GM23338 (cell line): ENCODE data around the gene KRT2. TPM values are rescaled to one million over a fixed set of nuclear protein-coding genes. Genes with fewer than 3 reads are reported as not detected.

Experiments
- ATAC-seq: fragments of 200-7000 bp; cut with Tn5 transposase; 3 replicates; pipeline ENCODE4 v1.9.1; 2020
- DNase-seq: peaks from one replicate; pipeline ENCODE4 v3.0.0-alpha.2; 2015; ENCODE audit warnings: low spot score
- H2AFZ ChIP-seq: fragments of 200-600 bp; sonication (generic); 2 replicates; pipeline ENCODE4 v1.8.0; 2016; ENCODE audit warnings: antibody characterized with exemption, mild to moderate bottlenecking, moderate library complexity
- H3F3A ChIP-seq: fragments of 200-600 bp; sonication (generic); replicated peaks from 2 replicates; pipeline ENCODE4 v1.8.0; 2017; ENCODE audit warnings: antibody characterized with exemption, mixed run types, low read depth
- H3K27ac ChIP-seq: fragments of 200-600 bp; sonication (generic); 2 replicates; pipeline ENCODE4 v1.6.1; 2016; ENCODE audit warnings: low read depth
- H3K27me3 ChIP-seq: fragments of 200-600 bp; sonication (generic); 2 replicates; pipeline ENCODE4 v1.8.0; 2016; ENCODE audit warnings: mild to moderate bottlenecking, mixed run types, moderate library complexity; ENCODE audit not compliant: insufficient read depth
- H3K36me3 ChIP-seq: fragments of 200-600 bp; sonication (generic); 2 replicates; pipeline ENCODE4 v1.8.0; 2016; ENCODE audit warnings: mild to moderate bottlenecking; ENCODE audit not compliant: insufficient read depth
- H3K4me1 ChIP-seq: fragments of 200-600 bp; sonication (generic); 2 replicates; pipeline ENCODE4 v1.8.0; 2016; ENCODE audit warnings: mild to moderate bottlenecking, moderate library complexity; ENCODE audit not compliant: insufficient read depth
- H3K4me2 ChIP-seq: fragments of 200-600 bp; sonication (generic); 2 replicates; pipeline ENCODE4 v1.7.1; 2017; ENCODE audit warnings: mixed run types
- H3K4me3 ChIP-seq: fragments of 200-600 bp; sonication (generic); 2 replicates; pipeline ENCODE4 v1.6.1; 2016; ENCODE audit warnings: mixed run types
- H3K79me2 ChIP-seq: fragments of 200-600 bp; sonication (generic); replicated peaks from 2 replicates; pipeline ENCODE4 v1.8.0; 2017; ENCODE audit warnings: mild to moderate bottlenecking; ENCODE audit not compliant: insufficient read depth
- H3K9me2 ChIP-seq: fragments of 200-600 bp; sonication (generic); 2 replicates; pipeline ENCODE4 v1.8.0; 2017; ENCODE audit not compliant: insufficient read depth
- H4K20me1 ChIP-seq: fragments of 200-600 bp; sonication (generic); replicated peaks from 2 replicates; pipeline ENCODE4 v1.8.0; 2017; ENCODE audit warnings: mild to moderate bottlenecking; ENCODE audit not compliant: insufficient read depth
- H3K27ac Mint-ChIP-seq: 2 replicates; pipeline ENCODE4 v1.8.0; 2020; ENCODE audit warnings: inconsistent platforms, mild to moderate bottlenecking, moderate library complexity, mixed read lengths
- H3K27me3 Mint-ChIP-seq: 3 replicates; pipeline ENCODE4 v1.8.0; 2022; ENCODE audit warnings: low read depth, mild to moderate bottlenecking, moderate library complexity, mixed read lengths, inconsistent platforms; ENCODE audit not compliant: insufficient read depth, poor library complexity
- H3K36me3 Mint-ChIP-seq: 3 replicates; pipeline ENCODE4 v1.8.0; 2021; ENCODE audit warnings: low read depth, mild to moderate bottlenecking, inconsistent platforms, moderate library complexity, mixed read lengths
- H3K4me1 Mint-ChIP-seq: 3 replicates; pipeline ENCODE4 v1.8.0; 2020; ENCODE audit warnings: mild to moderate bottlenecking, inconsistent platforms, mixed read lengths
- H3K4me3 Mint-ChIP-seq: 3 replicates; pipeline ENCODE4 v1.8.0; 2021; ENCODE audit warnings: moderate library complexity, mild to moderate bottlenecking, inconsistent platforms, mixed read lengths
- H3K9me3 Mint-ChIP-seq: 3 replicates; pipeline ENCODE4 v1.8.0; 2020; ENCODE audit warnings: moderate library complexity, mild to moderate bottlenecking, inconsistent platforms, mixed read lengths
- CTCF ChIP-seq, 2 experiments: fragments of 200-600 bp in 1 of 2; sonication (generic) in 1 of 2; conservative IDR thresholded peaks; 2 replicates each; pipeline versions ENCODE4 v1.5.1 to v1.6.1; 2016 to 2017; ENCODE audit warnings: antibody characterized with exemption in 2 of 2, low read depth in 2 of 2, mild to moderate bottlenecking in 2 of 2, moderate library complexity in 1 of 2
- ETS1 ChIP-seq: IDR thresholded peaks from 2 replicates; pipeline ENCODE4 v1.6.1; 2016; ENCODE audit warnings: antibody characterized with exemption
- EZH2 ChIP-seq: fragments of 200-600 bp; sonication (generic); IDR thresholded peaks from one replicate; pipeline ENCODE4 v1.8.0; 2017; ENCODE audit warnings: antibody characterized with exemption, mild to moderate bottlenecking, low read depth; ENCODE audit not compliant: unreplicated experiment
- JUNB ChIP-seq: IDR thresholded peaks from one replicate; pipeline ENCODE4 v1.6.1; 2016; ENCODE audit warnings: antibody characterized with exemption; ENCODE audit not compliant: unreplicated experiment
- NANOG ChIP-seq: IDR thresholded peaks from 2 replicates; pipeline ENCODE4 v1.6.1; 2016; ENCODE audit warnings: antibody characterized with exemption, borderline replicate concordance
- STAT1 ChIP-seq: IDR thresholded peaks from one replicate; pipeline ENCODE4 v1.6.1; 2016; ENCODE audit warnings: antibody characterized with exemption; ENCODE audit not compliant: unreplicated experiment
- ZNF114 ChIP-seq: fragments of 250-450 bp; sonication (Bioruptor Pico); IDR thresholded peaks from 2 replicates; pipeline ENCODE4 v1.5.0; 2020; ENCODE audit warnings: mild to moderate bottlenecking, moderate library complexity
- ZNF331 ChIP-seq: fragments of 250-450 bp; sonication (Bioruptor Pico); IDR thresholded peaks from 2 replicates; pipeline ENCODE4 v1.5.0; 2020; ENCODE audit warnings: low read depth, mild to moderate bottlenecking, moderate library complexity
- polyA plus RNA-seq: library from polyadenylated mRNA; unstranded; fragments of >200 nt; fragmentation: Nextera tagmentation; extraction: Ambion mirVana; gene quantifications from 2 replicates; pipeline ENCODE4 v1.2.1, GENCODE V29; 2016
- total RNA-seq: library from RNA; depleted of rRNA; stranded (reverse); fragments of >200 nt; shearing (Covaris generic); gene quantifications from 2 replicates; pipeline ENCODE4 v1.2.3, GENCODE V29; 2014
- TF ChIP-seq, protein P1 (sequence below): fragments of 250-450 bp; sonication (Bioruptor Pico); IDR thresholded peaks from 2 replicates; pipeline ENCODE4 v1.5.0; 2020; ENCODE audit warnings: mild to moderate bottlenecking, moderate library complexity

Gene KRT2
- total and polyA plus RNA-seq, 2 experiments from 2014 or later = not detected

- TF ChIP-seq NANOG = no peak
- no peak for TF ChIP-seq EZH2
- TF ChIP-seq STAT1 = no peak
- TF ChIP-seq CTCF (conservative IDR thresholded peaks at IDR 0.05; ENCODE audit: low read depth in 2 of 2) = no peak
- no peak for TF ChIP-seq JUNB
Measured at GRCh38 chr12:52696588-52696987, 44.6 kb upstream of the KRT2 start (continued).

DNA sequence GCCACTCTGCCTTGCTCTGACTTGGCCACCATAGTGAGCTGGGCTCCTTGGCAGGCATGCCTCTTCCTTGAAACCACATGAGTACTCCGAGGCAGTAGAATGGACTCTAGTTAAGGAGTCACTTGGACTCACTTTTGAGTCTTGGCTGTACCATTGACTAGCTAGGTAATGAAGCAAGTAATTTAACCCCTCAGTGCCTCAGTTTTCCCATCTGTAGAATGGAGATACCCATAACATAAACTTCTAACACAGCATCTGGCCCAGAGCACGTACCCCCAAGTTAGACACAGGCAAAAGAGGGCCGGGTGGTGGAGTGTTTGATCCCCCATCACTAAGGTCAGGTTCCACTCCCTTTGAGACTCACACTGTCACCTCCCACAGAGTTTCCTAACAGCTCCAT is 43.0 kb upstream of the KRT2 start:
- Histone ChIP-seq H3K4me3 (no peak overlapping the region), H3K79me2 (no peaks in the 10 kb centered on the region), H3K36me3 (no peaks in the 10 kb centered on the region), H2AFZ (no peak overlapping the region), H3K9me2 (no peaks in the 10 kb centered on the region), H4K20me1 (no peaks in the 10 kb centered on the region), H3F3A (no peaks in the 10 kb centered on the region), H3K27ac (no peak overlapping the region), H3K27me3 (peaks cover 22% of the 10 kb centered on the region), H3K4me2 (no peak overlapping the region), H3K4me1 (peaks cover 16% of the 10 kb centered on the region)
- peaks cover 20% of the 10 kb centered on the region for H3K27me3 Mint-ChIP-seq
- no peak for TF ChIP-seq NANOG
- no peak for TF ChIP-seq ZNF331 (CRISPR knock-in tag)
- no peak for TF ChIP-seq ETS1
- no peak for TF ChIP-seq JUNB
- no peak for TF ChIP-seq STAT1
- TF ChIP-seq, protein P1, sequence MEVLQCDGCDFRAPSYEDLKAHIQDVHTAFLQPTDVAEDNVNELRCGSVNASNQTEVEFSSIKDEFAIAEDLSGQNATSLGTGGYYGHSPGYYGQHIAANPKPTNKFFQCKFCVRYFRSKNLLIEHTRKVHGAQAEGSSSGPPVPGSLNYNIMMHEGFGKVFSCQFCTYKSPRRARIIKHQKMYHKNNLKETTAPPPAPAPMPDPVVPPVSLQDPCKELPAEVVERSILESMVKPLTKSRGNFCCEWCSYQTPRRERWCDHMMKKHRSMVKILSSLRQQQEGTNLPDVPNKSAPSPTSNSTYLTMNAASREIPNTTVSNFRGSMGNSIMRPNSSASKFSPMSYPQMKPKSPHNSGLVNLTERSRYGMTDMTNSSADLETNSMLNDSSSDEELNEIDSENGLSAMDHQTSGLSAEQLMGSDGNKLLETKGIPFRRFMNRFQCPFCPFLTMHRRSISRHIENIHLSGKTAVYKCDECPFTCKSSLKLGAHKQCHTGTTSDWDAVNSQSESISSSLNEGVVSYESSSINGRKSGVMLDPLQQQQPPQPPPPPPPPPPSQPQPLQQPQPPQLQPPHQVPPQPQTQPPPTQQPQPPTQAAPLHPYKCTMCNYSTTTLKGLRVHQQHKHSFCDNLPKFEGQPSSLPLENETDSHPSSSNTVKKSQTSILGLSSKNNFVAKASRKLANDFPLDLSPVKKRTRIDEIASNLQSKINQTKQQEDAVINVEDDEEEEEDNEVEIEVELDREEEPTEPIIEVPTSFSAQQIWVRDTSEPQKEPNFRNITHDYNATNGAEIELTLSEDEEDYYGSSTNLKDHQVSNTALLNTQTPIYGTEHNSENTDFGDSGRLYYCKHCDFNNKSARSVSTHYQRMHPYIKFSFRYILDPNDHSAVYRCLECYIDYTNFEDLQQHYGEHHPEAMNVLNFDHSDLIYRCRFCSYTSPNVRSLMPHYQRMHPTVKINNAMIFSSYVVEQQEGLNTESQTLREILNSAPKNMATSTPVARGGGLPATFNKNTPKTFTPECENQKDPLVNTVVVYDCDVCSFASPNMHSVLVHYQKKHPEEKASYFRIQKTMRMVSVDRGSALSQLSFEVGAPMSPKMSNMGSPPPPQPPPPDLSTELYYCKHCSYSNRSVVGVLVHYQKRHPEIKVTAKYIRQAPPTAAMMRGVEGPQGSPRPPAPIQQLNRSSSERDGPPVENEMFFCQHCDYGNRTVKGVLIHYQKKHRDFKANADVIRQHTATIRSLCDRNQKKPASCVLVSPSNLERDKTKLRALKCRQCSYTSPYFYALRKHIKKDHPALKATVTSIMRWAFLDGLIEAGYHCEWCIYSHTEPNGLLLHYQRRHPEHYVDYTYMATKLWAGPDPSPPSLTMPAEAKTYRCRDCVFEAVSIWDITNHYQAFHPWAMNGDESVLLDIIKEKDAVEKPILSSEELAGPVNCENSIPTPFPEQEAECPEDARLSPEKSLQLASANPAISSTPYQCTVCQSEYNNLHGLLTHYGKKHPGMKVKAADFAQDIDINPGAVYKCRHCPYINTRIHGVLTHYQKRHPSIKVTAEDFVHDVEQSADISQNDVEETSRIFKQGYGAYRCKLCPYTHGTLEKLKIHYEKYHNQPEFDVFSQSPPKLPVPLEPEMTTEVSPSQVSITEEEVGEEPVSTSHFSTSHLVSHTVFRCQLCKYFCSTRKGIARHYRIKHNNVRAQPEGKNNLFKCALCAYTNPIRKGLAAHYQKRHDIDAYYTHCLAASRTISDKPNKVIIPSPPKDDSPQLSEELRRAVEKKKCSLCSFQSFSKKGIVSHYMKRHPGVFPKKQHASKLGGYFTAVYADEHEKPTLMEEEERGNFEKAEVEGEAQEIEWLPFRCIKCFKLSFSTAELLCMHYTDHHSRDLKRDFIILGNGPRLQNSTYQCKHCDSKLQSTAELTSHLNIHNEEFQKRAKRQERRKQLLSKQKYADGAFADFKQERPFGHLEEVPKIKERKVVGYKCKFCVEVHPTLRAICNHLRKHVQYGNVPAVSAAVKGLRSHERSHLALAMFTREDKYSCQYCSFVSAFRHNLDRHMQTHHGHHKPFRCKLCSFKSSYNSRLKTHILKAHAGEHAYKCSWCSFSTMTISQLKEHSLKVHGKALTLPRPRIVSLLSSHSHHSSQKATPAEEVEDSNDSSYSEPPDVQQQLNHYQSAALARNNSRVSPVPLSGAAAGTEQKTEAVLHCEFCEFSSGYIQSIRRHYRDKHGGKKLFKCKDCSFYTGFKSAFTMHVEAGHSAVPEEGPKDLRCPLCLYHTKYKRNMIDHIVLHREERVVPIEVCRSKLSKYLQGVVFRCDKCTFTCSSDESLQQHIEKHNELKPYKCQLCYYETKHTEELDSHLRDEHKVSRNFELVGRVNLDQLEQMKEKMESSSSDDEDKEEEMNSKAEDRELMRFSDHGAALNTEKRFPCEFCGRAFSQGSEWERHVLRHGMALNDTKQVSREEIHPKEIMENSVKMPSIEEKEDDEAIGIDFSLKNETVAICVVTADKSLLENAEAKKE = no peak
- TF ChIP-seq ZNF114 (CRISPR knock-in tag) = no peak
- H3K27ac Mint-ChIP-seq = no peak overlapping the region
- no peak overlapping the region for H3K4me3 Mint-ChIP-seq
- peaks cover 19% of the 10 kb centered on the region for H3K4me1 Mint-ChIP-seq
- no peaks in the 10 kb centered on the region for H3K36me3 Mint-ChIP-seq
- H3K9me3 Mint-ChIP-seq = no peaks in the 10 kb centered on the region
- no peak for DNase-seq
- ATAC-seq = no peak
